Parathyroid adenoma (tissue), 2 donors: ENCODE measurements around the gene TAL1.
"Not testable (repeated sequence)": the region's sequence is repeated elsewhere in the genome, so short reads cannot be mapped to it uniquely, and the experiment has no call there.

Experiments used
- H2AFZ ChIP-seq: fragments of 300-600 bp; sonication (generic); one replicate; pipeline ENCODE4 v1.7.0; 2017; ENCODE audit warnings: antibody characterized with exemption, mild to moderate bottlenecking
- H3K27ac ChIP-seq: fragments of 300-600 bp; sonication (generic); one replicate; pipeline ENCODE4 v1.7.0; 2017
- H3K27me3 ChIP-seq: fragments of 300-600 bp; sonication (generic); one replicate; pipeline ENCODE4 v1.7.0; 2017; ENCODE audit warnings: low read length; ENCODE audit not compliant: control insufficient read depth, insufficient read depth
- H3K36me3 ChIP-seq: fragments of 300-600 bp; sonication (generic); one replicate; pipeline ENCODE4 v1.7.0; 2017; ENCODE audit warnings: low read length; ENCODE audit not compliant: control insufficient read depth, insufficient read depth
- H3K4me1 ChIP-seq: fragments of 300-600 bp; sonication (generic); one replicate; pipeline ENCODE4 v1.7.0; 2017; ENCODE audit warnings: control low read depth
- H3K4me2 ChIP-seq: fragments of 300-600 bp; sonication (generic); one replicate; pipeline ENCODE4 v1.7.0; 2017; ENCODE audit warnings: low read length
- H3K4me3 ChIP-seq: fragments of 300-600 bp; sonication (generic); one replicate; pipeline ENCODE4 v1.7.0; 2017; ENCODE audit warnings: low read depth, low read length
- H3K79me2 ChIP-seq: fragments of 300-600 bp; sonication (generic); one replicate; pipeline ENCODE4 v1.7.0; 2017; ENCODE audit warnings: control low read depth
- H3K9ac ChIP-seq: fragments of 300-600 bp; sonication (generic); one replicate; pipeline ENCODE4 v1.7.0; 2017; ENCODE audit warnings: mild to moderate bottlenecking
- H3K9me3 ChIP-seq: fragments of 300-600 bp; sonication (generic); one replicate; pipeline ENCODE4 v1.7.0; 2017; ENCODE audit warnings: low read length; ENCODE audit not compliant: control insufficient read depth
- TF ChIP-seq, protein P1 (sequence below): fragments of 300-600 bp; sonication (generic); IDR thresholded peaks from one replicate; pipeline ENCODE4 v1.7.0; 2017; ENCODE audit warnings: antibody characterized with exemption, mild to moderate bottlenecking
- donor health status: primary hyperparathyroidism.

Gene TAL1

DNA sequence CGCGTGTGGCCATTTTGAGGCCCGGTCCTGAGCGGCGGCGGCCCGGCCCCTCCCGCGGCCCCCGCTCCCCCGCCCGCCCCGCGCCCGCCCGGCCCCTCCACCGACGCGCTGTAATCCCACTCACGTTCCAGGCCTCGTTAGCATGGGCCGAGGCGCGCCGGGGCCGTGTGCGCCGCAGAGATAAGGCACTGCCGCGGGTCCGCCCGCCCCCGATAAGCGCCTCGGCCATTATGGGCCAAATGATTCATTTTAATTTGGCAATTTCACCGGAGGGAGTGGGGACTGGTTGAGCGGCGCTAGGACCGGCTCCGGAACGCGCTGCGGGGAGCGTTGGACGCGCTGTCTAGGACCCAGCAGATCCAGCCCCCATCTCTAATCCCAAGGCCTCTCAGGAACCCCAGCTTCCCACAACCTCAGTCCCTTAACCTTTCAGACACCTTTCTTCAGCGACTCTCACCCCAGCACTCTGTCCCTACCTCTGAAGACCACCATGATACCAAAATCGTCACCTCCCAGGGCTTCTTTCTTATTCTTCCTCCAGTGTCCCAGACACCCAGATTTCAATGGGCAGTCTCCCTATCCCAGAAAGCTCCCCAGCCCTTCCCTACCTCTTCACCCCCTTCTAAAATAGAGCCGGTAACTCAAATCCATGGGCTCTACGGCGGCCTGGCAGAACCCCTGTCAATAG lies at the start of gene TAL1:
TSS of gene TAL1 (minus strand) at position 39 of the 688 bp plus-strand sequence. CDS start 6,337 bp downstream, outside the sequence.
- Histone ChIP-seq H3K9me3 (no peaks in the 10 kb centered on the region), H3K4me2 (no peak within 1 kb of the TSS), H3K27me3 (peaks cover 20% of the 10 kb centered on the region), H2AFZ (no peak within 1 kb of the TSS), H3K4me3 (peak within 1 kb of the TSS; percentile 20), H3K9ac (no peak within 1 kb of the TSS), H3K4me1 (no peaks in the 10 kb centered on the region), H3K79me2 (no peaks in the 10 kb centered on the region), H3K27ac (peak within 1 kb of the TSS; percentile 61), H3K36me3 (no peaks in the 10 kb centered on the region)
- TF ChIP-seq, protein P1, sequence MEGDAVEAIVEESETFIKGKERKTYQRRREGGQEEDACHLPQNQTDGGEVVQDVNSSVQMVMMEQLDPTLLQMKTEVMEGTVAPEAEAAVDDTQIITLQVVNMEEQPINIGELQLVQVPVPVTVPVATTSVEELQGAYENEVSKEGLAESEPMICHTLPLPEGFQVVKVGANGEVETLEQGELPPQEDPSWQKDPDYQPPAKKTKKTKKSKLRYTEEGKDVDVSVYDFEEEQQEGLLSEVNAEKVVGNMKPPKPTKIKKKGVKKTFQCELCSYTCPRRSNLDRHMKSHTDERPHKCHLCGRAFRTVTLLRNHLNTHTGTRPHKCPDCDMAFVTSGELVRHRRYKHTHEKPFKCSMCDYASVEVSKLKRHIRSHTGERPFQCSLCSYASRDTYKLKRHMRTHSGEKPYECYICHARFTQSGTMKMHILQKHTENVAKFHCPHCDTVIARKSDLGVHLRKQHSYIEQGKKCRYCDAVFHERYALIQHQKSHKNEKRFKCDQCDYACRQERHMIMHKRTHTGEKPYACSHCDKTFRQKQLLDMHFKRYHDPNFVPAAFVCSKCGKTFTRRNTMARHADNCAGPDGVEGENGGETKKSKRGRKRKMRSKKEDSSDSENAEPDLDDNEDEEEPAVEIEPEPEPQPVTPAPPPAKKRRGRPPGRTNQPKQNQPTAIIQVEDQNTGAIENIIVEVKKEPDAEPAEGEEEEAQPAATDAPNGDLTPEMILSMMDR, result no peak

DNA sequence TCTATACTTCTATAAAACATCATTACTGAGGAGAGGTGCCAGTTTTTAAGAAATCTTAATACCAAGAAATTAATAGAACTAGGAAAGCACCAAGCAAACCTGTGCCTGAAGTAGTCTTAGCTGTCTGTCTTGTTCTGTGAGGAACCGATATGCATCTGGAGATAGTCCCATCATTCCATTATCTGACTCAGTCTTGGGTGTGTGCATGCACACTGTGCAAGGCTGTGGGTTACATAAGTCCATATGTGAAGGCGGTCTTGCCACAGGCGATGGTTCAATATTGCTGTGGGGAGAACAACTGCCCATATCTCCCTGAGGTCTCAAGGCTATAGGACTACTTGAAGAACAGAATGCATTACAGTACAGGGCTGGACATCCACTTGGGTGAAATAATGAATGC lies 48.1 kb upstream of the TAL1 start:
- no peaks in the 10 kb centered on the region for H3K27me3 ChIP-seq
- H3K36me3 ChIP-seq, result no peaks in the 10 kb centered on the region
- no peaks in the 10 kb centered on the region for H3K9me3 ChIP-seq
- H3K4me1 ChIP-seq, result no peaks in the 10 kb centered on the region
- H3K4me2 ChIP-seq, result no peak overlapping the region
- H3K4me3 ChIP-seq, result no peak overlapping the region
- H3K79me2 ChIP-seq, result no peaks in the 10 kb centered on the region
- H2AFZ ChIP-seq, result no peak overlapping the region
- no peak overlapping the region for H3K9ac ChIP-seq
- TF ChIP-seq, protein P1, result no peak
- no peak overlapping the region for H3K27ac ChIP-seq

DNA sequence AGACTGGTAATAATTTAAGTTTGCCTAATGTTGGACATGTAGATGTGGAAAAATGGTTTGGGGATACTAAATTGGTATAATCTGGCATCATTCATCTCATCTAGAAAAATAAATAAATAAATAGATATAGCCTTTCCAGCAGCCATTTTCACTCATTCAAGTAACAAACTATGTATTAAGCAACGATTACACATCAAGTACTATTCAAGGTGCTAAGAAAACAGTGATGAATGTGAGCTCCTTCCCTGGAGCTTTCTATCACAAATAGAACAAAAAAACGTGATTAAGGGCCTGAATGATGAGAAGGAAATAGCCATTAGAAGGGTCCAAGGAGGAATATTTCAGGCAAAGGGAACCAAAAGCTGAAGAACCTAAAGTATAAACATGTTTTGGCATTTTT lies 44.8 kb upstream of the TAL1 start:
- no peak overlapping the region for H3K4me2 ChIP-seq
- H3K4me1 ChIP-seq, result no peaks in the 10 kb centered on the region
- H3K36me3 ChIP-seq, result no peaks in the 10 kb centered on the region
- TF ChIP-seq, protein P1, result no peak
- no peaks in the 10 kb centered on the region for H3K79me2 ChIP-seq
- H3K27me3 ChIP-seq, result no peaks in the 10 kb centered on the region
- H2AFZ ChIP-seq, result no peak overlapping the region
- no peak overlapping the region for H3K4me3 ChIP-seq
- no peaks in the 10 kb centered on the region for H3K9me3 ChIP-seq
- no peak overlapping the region for H3K27ac ChIP-seq
- H3K9ac ChIP-seq, result no peak overlapping the region

DNA sequence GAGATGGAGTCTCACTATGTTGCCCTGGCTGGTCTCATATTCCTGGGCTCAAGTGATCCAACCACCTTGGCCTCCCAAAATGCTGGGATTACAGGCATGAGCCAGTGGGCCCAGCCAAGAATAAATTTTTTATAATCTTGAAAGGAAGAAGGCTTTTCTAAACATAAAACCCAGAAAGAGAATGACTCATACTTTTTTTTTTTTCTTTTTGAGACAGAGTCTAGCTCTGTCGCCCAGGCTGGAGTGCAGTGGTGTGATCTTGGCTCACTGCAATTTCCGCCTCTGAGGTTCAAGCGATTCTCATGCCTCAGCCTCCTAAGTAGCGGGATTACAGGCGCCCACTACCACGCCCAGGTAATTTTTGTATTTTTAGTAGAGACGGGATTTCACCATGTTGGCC lies 43.8 kb upstream of the TAL1 start:
- not testable (repeated sequence) for H3K79me2 ChIP-seq, H3K9me3 ChIP-seq, H3K4me3 ChIP-seq, H2AFZ ChIP-seq, H3K27ac ChIP-seq, H3K9ac ChIP-seq, H3K4me1 ChIP-seq, H3K4me2 ChIP-seq, H3K27me3 ChIP-seq, H3K36me3 ChIP-seq

DNA sequence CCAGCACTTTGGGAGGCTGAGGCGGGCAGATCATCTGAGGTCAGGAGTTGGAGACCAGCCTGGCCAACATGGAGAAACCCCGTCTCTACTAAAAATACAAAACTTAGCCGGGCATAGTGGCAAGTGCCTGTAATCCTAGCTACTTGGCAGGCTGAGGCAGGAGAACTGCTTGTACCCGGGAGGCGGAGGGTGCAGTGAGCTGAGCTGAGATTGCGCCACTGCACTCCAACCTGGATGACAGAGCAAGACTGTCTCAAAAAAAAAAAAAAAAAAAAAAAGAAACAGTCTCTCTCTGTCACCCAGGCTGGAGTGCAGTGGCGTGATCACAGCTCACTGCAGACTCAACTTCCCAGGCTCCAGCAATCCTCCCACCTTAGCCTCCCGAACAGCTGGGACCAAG lies 33.5 kb upstream of the TAL1 start:
- not testable (repeated sequence) for H3K79me2 ChIP-seq, H3K4me3 ChIP-seq, H3K9ac ChIP-seq, H3K4me2 ChIP-seq, H2AFZ ChIP-seq, H3K27me3 ChIP-seq, H3K9me3 ChIP-seq, H3K36me3 ChIP-seq, H3K27ac ChIP-seq, H3K4me1 ChIP-seq
